Neural progenitor cell (in vitro differentiated cells): ENCODE data around the gene MRTFB.

Experiments used
- EZH2 ChIP-seq: fragments of 200-600 bp; sonication (generic); IDR thresholded peaks from 2 replicates; pipeline ENCODE4 v1.6.1; 2017; ENCODE audit warnings: antibody characterized with exemption, mild to moderate bottlenecking, moderate library complexity
- EZH2phosphoT487 ChIP-seq: fragments of 200-600 bp; sonication (generic); IDR thresholded peaks from 2 replicates; pipeline ENCODE4 v1.6.1; 2017; ENCODE audit warnings: antibody characterized with exemption
- TF ChIP-seq, protein P1 (sequence below): fragments of 200-600 bp; sonication (generic); IDR thresholded peaks from 2 replicates; pipeline ENCODE4 v1.5.1; 2017; ENCODE audit warnings: antibody characterized with exemption, mild to moderate bottlenecking

DNA sequence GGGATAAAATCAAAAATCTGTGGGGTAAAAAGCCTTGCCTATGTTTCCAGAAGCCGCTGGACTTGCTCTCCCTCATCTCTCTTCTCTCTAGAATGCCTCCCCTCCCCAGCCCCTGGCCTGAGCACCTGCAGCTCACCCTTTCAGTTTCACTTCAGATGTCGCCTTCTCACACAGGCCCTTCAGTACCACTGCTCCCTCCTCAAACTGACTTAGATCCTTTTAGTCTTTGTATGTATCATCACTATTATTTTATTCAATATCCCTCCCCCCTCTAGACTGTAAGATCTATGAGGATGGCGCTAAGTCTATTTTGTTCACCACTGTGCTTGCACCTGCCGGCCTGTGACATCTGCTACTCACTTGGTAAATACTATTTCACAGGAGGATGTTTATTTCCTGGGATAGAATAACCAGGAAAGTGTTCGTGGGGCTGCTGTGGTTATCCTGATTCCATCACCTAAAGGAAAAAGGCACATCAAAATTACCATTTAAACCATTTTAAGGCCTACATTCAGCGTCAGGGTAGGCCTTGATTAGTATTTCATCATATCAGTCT, 122.3 kb downstream of the MRTFB start:
- TF ChIP-seq, protein P1, sequence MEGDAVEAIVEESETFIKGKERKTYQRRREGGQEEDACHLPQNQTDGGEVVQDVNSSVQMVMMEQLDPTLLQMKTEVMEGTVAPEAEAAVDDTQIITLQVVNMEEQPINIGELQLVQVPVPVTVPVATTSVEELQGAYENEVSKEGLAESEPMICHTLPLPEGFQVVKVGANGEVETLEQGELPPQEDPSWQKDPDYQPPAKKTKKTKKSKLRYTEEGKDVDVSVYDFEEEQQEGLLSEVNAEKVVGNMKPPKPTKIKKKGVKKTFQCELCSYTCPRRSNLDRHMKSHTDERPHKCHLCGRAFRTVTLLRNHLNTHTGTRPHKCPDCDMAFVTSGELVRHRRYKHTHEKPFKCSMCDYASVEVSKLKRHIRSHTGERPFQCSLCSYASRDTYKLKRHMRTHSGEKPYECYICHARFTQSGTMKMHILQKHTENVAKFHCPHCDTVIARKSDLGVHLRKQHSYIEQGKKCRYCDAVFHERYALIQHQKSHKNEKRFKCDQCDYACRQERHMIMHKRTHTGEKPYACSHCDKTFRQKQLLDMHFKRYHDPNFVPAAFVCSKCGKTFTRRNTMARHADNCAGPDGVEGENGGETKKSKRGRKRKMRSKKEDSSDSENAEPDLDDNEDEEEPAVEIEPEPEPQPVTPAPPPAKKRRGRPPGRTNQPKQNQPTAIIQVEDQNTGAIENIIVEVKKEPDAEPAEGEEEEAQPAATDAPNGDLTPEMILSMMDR = no peak
- no peak for TF ChIP-seq EZH2
- no peak for TF ChIP-seq EZH2phosphoT487
